K562 (cell line): ENCODE results near the gene INCA1. TPM values are rescaled to one million over a fixed set of nuclear protein-coding genes. Genes with fewer than 3 reads are reported as not detected.

Experiments used
- HDAC2 ChIP-seq: fragments of 450-650 bp; IDR thresholded peaks from 2 replicates; pipeline ENCODE4 v1.6.1; 2016; ENCODE audit warnings: mild to moderate bottlenecking
- KDM1A ChIP-seq, 2 experiments: fragments of 450-650 bp; IDR thresholded peaks; 2 replicates each; pipeline ENCODE4 v1.6.1; 2016; ENCODE audit warnings: mild to moderate bottlenecking in 2 of 2
- KDM4B ChIP-seq, 2 experiments: fragments of 450-650 bp in 1 of 2; sonication (generic) in 1 of 2; IDR thresholded peaks; 2 replicates each; pipeline ENCODE4 v1.6.1; 2016 to 2017; ENCODE audit warnings: borderline replicate concordance in 2 of 2, antibody characterized with exemption in 1 of 2, low read depth in 1 of 2, mild to moderate bottlenecking in 1 of 2
- KLF1 ChIP-seq: fragments of 450-650 bp; IDR thresholded peaks from 2 replicates; pipeline ENCODE4 v1.6.1; 2016; ENCODE audit warnings: missing genetic modification characterization, missing compliant biosample characterization
- MYC ChIP-seq, 2 experiments: fragments of 250-450 bp in 1 of 2; sonication (Bioruptor Pico) in 1 of 2; IDR thresholded peaks; 2 replicates each; pipeline versions ENCODE4 v1.5.1 to v1.6.1; 2012 to 2021; ENCODE audit warnings: low read depth in 2 of 2, borderline replicate concordance in 1 of 2, improper control_type of control experiment in 1 of 2, low read length in 1 of 2, mild to moderate bottlenecking in 1 of 2, moderate library complexity in 1 of 2
- RBM17 ChIP-seq: fragments of 200-400 bp; formaldehyde crosslinking; IDR thresholded peaks from 2 replicates; pipeline ENCODE4 v1.6.1; 2017; ENCODE audit warnings: low read depth, mild to moderate bottlenecking, low read length, borderline replicate concordance
- STAT5B ChIP-seq: fragments of 250-450 bp; sonication (Bioruptor Pico); IDR thresholded peaks from 2 replicates; pipeline ENCODE4 v1.8.0; 2021; ENCODE audit warnings: mild to moderate bottlenecking, inconsistent platforms
- ZEB2 ChIP-seq: fragments of 450-650 bp; IDR thresholded peaks from 2 replicates; pipeline ENCODE4 v1.6.1; 2016
- ZNF785 ChIP-seq: fragments of 250-450 bp; sonication (Bioruptor Pico); IDR thresholded peaks from 2 replicates; pipeline ENCODE4 v1.4.0; 2020; ENCODE audit warnings: mild to moderate bottlenecking
- polyA plus RNA-seq, 8 experiments: library from polyadenylated mRNA; depleted of rRNA in 4 of 8; stranded (reverse) in 5 of 8; unstranded in 3 of 8; fragments of >200 nt; fragmentation: Nextera tagmentation in 2 of 8; fragmentation: Illumina TruSeq in 1 of 8; extraction: Ambion mirVana in 2 of 8; extraction: Trizol in 1 of 8; gene quantifications; 2 replicates each; pipeline versions ENCODE4 v1.2.1 to v1.2.3, GENCODE V29; 2011 to 2014; ENCODE audit warnings: inconsistent platforms in 1 of 8, missing spikeins in 1 of 8
- total RNA-seq, 7 experiments: library from RNA; depleted of rRNA in 6 of 7; stranded (reverse); fragments of >200 nt in 6 of 7; fragmentation: Illumina TruSeq in 2 of 7; extraction: Trizol in 2 of 7; gene quantifications; 2 replicates each; pipeline versions ENCODE4 v1.2.1 to v1.2.3, GENCODE V29; 2011 to 2021; ENCODE audit warnings: low replicate concordance in 1 of 7
- TF ChIP-seq, protein P1 (sequence below), 2 experiments: fragments of 450-650 bp; conservative IDR thresholded peaks; 2 replicates each; pipeline ENCODE4 v1.6.1; 2017; ENCODE audit warnings: mild to moderate bottlenecking in 2 of 2, moderate library complexity in 2 of 2
- TF ChIP-seq, protein P2 (sequence below): fragments of 450-650 bp; IDR thresholded peaks from 2 replicates; pipeline ENCODE4 v1.6.1; 2016; ENCODE audit warnings: low read depth, mild to moderate bottlenecking, moderate library complexity
- TF ChIP-seq, protein P3 (sequence below): sonication (generic); formaldehyde crosslinking; IDR thresholded peaks from 2 replicates; pipeline ENCODE4 v1.8.0; 2023; ENCODE audit warnings: missing genetic modification reagents, mild to moderate bottlenecking, borderline replicate concordance
- TF ChIP-seq, protein P4 (sequence below): IDR thresholded peaks from 3 replicates; pipeline ENCODE4 v1.6.1; 2011; ENCODE audit warnings: borderline replicate concordance, mild to moderate bottlenecking; ENCODE audit not compliant: insufficient read length, insufficient read depth

Gene INCA1
- total and polyA plus RNA-seq, 9 of the 15 experiments (the other 6 are each of a cell fraction or from before 2014, with no cell fraction given), result 0.08 to 0.50 (median 0.13) TPM; not detected in 4

DNA sequence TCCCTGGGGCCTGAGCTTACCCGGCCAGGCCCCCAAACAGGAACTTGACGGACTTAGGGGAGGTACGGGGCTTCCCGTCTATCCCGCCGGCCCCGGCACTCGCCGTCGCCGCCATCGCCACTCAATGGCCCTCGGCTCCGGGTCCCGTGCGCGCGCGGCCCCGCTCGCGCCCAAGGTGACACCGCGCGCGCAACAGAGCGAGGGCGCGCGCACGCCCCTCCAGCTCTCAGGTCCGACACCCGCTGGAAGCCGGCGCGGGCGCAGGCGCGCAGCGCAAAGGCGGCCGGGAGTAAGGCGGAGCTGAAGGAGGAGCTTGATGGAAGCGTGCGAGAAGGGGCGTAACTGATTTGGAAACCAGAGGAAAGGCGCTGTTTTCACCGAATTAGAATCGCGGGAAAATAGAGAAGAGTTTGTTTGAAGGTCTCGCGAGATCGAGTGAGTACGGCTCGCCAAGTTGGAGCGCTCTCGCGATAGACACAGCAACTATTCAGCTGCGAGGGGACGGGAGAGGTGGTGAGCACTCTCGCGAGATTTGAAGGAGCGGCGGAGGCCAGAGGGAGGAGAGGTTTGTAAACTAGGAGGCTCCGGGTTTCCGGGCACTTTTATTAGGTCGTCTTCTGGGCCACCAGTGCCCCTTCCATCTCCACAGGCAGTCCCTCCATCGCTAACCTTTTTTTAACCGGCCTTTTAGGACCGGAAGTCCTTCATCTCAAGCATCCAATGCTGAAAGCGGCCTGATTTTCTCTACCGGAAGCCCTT lies 57.3 kb downstream of the INCA1 start, which contains the start of the genes RNF167 and SLC25A11 (continued):
- no peak for TF ChIP-seq STAT5B
- TF ChIP-seq KDM4B (IDR thresholded peaks at IDR 0.05; ENCODE audit: borderline replicate concordance in 2 of 2, low read depth in 1 of 2), result no peak
- peak; percentile 75 for TF ChIP-seq MYC (IDR thresholded peaks at IDR 0.05; ENCODE audit: low read depth, low read length)
- no peak for TF ChIP-seq MYC (CRISPR knock-in tag; IDR thresholded peaks at IDR 0.05; ENCODE audit: borderline replicate concordance, low read depth)
- TF ChIP-seq, protein P1, sequence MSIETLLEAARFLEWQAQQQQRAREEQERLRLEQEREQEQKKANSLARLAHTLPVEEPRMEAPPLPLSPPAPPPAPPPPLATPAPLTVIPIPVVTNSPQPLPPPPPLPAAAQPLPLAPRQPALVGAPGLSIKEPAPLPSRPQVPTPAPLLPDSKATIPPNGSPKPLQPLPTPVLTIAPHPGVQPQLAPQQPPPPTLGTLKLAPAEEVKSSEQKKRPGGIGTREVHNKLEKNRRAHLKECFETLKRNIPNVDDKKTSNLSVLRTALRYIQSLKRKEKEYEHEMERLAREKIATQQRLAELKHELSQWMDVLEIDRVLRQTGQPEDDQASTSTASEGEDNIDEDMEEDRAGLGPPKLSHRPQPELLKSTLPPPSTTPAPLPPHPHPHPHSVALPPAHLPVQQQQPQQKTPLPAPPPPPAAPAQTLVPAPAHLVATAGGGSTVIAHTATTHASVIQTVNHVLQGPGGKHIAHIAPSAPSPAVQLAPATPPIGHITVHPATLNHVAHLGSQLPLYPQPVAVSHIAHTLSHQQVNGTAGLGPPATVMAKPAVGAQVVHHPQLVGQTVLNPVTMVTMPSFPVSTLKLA (conservative IDR thresholded peaks at IDR 0.05), result peak in 1 of 2 experiments; percentile 47; a peak in 3 of 4 replicates
- no peak for TF ChIP-seq ZNF785
- TF ChIP-seq ZEB2, result no peak
- TF ChIP-seq, protein P2, sequence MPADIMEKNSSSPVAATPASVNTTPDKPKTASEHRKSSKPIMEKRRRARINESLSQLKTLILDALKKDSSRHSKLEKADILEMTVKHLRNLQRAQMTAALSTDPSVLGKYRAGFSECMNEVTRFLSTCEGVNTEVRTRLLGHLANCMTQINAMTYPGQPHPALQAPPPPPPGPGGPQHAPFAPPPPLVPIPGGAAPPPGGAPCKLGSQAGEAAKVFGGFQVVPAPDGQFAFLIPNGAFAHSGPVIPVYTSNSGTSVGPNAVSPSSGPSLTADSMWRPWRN, result no peak
- no peak for TF ChIP-seq HDAC2
- no peak for TF ChIP-seq KLF1
- no peak for TF ChIP-seq KDM1A (IDR thresholded peaks at IDR 0.05)
- no peak for TF ChIP-seq RBM17
- TF ChIP-seq, protein P3, sequence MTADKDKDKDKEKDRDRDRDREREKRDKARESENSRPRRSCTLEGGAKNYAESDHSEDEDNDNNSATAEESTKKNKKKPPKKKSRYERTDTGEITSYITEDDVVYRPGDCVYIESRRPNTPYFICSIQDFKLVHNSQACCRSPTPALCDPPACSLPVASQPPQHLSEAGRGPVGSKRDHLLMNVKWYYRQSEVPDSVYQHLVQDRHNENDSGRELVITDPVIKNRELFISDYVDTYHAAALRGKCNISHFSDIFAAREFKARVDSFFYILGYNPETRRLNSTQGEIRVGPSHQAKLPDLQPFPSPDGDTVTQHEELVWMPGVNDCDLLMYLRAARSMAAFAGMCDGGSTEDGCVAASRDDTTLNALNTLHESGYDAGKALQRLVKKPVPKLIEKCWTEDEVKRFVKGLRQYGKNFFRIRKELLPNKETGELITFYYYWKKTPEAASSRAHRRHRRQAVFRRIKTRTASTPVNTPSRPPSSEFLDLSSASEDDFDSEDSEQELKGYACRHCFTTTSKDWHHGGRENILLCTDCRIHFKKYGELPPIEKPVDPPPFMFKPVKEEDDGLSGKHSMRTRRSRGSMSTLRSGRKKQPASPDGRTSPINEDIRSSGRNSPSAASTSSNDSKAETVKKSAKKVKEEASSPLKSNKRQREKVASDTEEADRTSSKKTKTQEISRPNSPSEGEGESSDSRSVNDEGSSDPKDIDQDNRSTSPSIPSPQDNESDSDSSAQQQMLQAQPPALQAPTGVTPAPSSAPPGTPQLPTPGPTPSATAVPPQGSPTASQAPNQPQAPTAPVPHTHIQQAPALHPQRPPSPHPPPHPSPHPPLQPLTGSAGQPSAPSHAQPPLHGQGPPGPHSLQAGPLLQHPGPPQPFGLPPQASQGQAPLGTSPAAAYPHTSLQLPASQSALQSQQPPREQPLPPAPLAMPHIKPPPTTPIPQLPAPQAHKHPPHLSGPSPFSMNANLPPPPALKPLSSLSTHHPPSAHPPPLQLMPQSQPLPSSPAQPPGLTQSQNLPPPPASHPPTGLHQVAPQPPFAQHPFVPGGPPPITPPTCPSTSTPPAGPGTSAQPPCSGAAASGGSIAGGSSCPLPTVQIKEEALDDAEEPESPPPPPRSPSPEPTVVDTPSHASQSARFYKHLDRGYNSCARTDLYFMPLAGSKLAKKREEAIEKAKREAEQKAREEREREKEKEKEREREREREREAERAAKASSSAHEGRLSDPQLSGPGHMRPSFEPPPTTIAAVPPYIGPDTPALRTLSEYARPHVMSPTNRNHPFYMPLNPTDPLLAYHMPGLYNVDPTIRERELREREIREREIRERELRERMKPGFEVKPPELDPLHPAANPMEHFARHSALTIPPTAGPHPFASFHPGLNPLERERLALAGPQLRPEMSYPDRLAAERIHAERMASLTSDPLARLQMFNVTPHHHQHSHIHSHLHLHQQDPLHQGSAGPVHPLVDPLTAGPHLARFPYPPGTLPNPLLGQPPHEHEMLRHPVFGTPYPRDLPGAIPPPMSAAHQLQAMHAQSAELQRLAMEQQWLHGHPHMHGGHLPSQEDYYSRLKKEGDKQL, result no peak
- TF ChIP-seq, protein P4, sequence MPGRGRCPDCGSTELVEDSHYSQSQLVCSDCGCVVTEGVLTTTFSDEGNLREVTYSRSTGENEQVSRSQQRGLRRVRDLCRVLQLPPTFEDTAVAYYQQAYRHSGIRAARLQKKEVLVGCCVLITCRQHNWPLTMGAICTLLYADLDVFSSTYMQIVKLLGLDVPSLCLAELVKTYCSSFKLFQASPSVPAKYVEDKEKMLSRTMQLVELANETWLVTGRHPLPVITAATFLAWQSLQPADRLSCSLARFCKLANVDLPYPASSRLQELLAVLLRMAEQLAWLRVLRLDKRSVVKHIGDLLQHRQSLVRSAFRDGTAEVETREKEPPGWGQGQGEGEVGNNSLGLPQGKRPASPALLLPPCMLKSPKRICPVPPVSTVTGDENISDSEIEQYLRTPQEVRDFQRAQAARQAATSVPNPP, result no peak
